Esophagus squamous epithelium (tissue), 4 donors: ENCODE results near the gene SH3GLB2.

Experiments
- CTCF ChIP-seq, 6 experiments: fragments of 450-650 bp in 4 of 6; fragments of 200-600 bp in 2 of 6; sonication (generic) in 2 of 6; IDR thresholded peaks; one replicate each; pipeline ENCODE4 v1.5.1; 2016 to 2019; ENCODE audit warnings: antibody characterized with exemption in 6 of 6, mild to moderate bottlenecking in 4 of 6, moderate library complexity in 4 of 6
- POLR2A ChIP-seq, 4 donors: fragments of 450-650 bp; IDR thresholded peaks; one replicate each; pipeline ENCODE4 v1.6.1; 2017; ENCODE audit warnings: antibody characterized with exemption in 4 of 4, mild to moderate bottlenecking in 4 of 4, moderate library complexity in 3 of 4

DNA sequence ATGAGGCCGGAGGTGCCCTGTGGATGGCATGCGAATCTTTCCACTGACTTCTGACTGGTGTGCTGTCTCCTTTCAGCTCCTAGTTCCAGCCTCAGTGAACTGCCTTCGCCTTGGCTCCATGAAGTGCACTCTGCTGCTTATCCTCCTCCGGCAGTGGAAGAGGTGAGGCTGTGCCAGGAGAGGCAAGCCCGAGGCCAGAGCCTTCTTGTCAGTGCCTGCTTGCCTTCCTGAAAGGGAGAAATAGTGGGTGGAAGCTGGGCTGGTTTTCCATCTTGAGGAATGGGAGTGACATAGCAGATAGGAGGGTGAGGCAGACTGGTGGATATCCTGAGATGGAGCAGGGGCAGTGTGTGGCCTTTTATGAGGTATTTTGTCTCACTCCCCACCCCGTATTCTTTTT, 29.7 kb downstream of the SH3GLB2 start:
- TF ChIP-seq CTCF (IDR thresholded peaks at IDR 0.05), result no peak
- TF ChIP-seq POLR2A (IDR thresholded peaks at IDR 0.05), result no peak
